Activated T-helper 1 cell treated with anti-CD3 and anti-CD28 coated beads, Interleukin-12 subunit alpha, Interleukin-12 subunit beta, Interleukin-2, Interleukin-4 antibody, amounts not matched to agents 30 ng/mL and 10 ng/mL and 1 ng/mL, durations not matched to agents 14 hours and 24 hours and 36 hours (primary cell): ENCODE data around the gene STK38. TPM values are rescaled to one million over a fixed set of nuclear protein-coding genes. Genes with fewer than 3 reads are reported as not detected.
A peak's percentile ranks its signal among the peaks of the same experiment; 100 is the strongest.

ENCODE experiments used
- DNase-seq: peaks from one replicate; pipeline ENCODE4 v3.0.0; 2021; ENCODE audit warnings: low spot score
- H3K27ac Mint-ChIP-seq: one replicate; pipeline ENCODE4 v1.8.0; 2021; ENCODE audit warnings: mild to moderate bottlenecking, mixed read lengths
- H3K27me3 Mint-ChIP-seq: one replicate; pipeline ENCODE4 v1.8.0; 2022; ENCODE audit warnings: mild to moderate bottlenecking, moderate library complexity, mixed read lengths; ENCODE audit not compliant: insufficient read depth
- H3K36me3 Mint-ChIP-seq: one replicate; pipeline ENCODE4 v1.8.0; 2021; ENCODE audit warnings: low read depth, mixed read lengths
- H3K4me1 Mint-ChIP-seq: one replicate; pipeline ENCODE4 v1.8.0; 2021; ENCODE audit warnings: low read depth, mixed read lengths
- H3K4me3 Mint-ChIP-seq: one replicate; pipeline ENCODE4 v1.8.0; 2021; ENCODE audit warnings: mild to moderate bottlenecking, moderate library complexity, mixed read lengths
- H3K9me3 Mint-ChIP-seq: one replicate; pipeline ENCODE4 v1.8.0; 2021; ENCODE audit warnings: mixed read lengths
- intact Hi-C: fragments of 100-400 bp; cut with micrococcal nuclease; formaldehyde crosslinking; loops from one replicate; pipeline ENCODE4 v1.15.1; 2024
- total RNA-seq: library from RNA; stranded (reverse); gene quantifications from 2 replicates; pipeline ENCODE4 v1.2.3, GENCODE V29; 2022

The STK38 gene
- total RNA-seq, 1 donor from 2014 or later = 23.6 TPM

GRCh38 chr6:36506611-36507010 lies 40.7 kb downstream of the STK38 start:
- H3K4me1 Mint-ChIP-seq = peaks cover 10% of the 10 kb centered on the region
- H3K4me3 Mint-ChIP-seq = no peak overlapping the region
- H3K27me3 Mint-ChIP-seq = no peaks in the 10 kb centered on the region
- H3K9me3 Mint-ChIP-seq = no peaks in the 10 kb centered on the region
- no peak for DNase-seq
- no peak overlapping the region for H3K27ac Mint-ChIP-seq
- peaks cover 41% of the 10 kb centered on the region for H3K36me3 Mint-ChIP-seq
- intact Hi-C loops = no loop called here

- Mint-ChIP-seq H3K4me1 (peaks cover 10% of the 10 kb centered on the region), H3K27me3 (no peaks in the 10 kb centered on the region), H3K36me3 (peaks cover 42% of the 10 kb centered on the region), H3K9me3 (no peaks in the 10 kb centered on the region), H3K27ac (no peak overlapping the region), H3K4me3 (no peak overlapping the region)
- intact Hi-C loops = no loop called here
- no peak for DNase-seq
Measured at GRCh38 chr6:36505744-36506534, 41.3 kb downstream of the STK38 start.

- Mint-ChIP-seq H3K27ac (no peak overlapping the region), H3K36me3 (peaks cover 40% of the 10 kb centered on the region), H3K4me1 (peaks cover 10% of the 10 kb centered on the region), H3K4me3 (no peak overlapping the region), H3K9me3 (no peaks in the 10 kb centered on the region), H3K27me3 (no peaks in the 10 kb centered on the region)
- intact Hi-C loops = no loop called here
- no peak for DNase-seq
Measured at GRCh38 chr6:36504982-36505381, 42.3 kb downstream of the STK38 start.

GRCh38 chr6:36504181-36504580 lies 43.1 kb downstream of the STK38 start:
- Mint-ChIP-seq H3K4me3 (no peak overlapping the region), H3K4me1 (peaks cover 12% of the 10 kb centered on the region), H3K27ac (no peak overlapping the region), H3K9me3 (no peaks in the 10 kb centered on the region), H3K36me3 (peaks cover 42% of the 10 kb centered on the region), H3K27me3 (no peaks in the 10 kb centered on the region)
- intact Hi-C loops = no loop called here
- DNase-seq = no peak

- H3K27me3 Mint-ChIP-seq = no peaks in the 10 kb centered on the region
- H3K4me1 Mint-ChIP-seq = peaks cover 15% of the 10 kb centered on the region
- no peak overlapping the region for H3K4me3 Mint-ChIP-seq
- H3K36me3 Mint-ChIP-seq = peaks cover 47% of the 10 kb centered on the region
- H3K9me3 Mint-ChIP-seq = no peaks in the 10 kb centered on the region
- no peak for DNase-seq
- H3K27ac Mint-ChIP-seq = no peak overlapping the region
- intact Hi-C loops = no loop called here
Measured at GRCh38 chr6:36501686-36502085, 45.6 kb downstream of the STK38 start.

GRCh38 chr6:36499918-36500317 lies 47.4 kb downstream of the STK38 start:
- intact Hi-C loops = no loop called here
- H3K27ac Mint-ChIP-seq = no peak overlapping the region
- no peak for DNase-seq
- no peak overlapping the region for H3K4me3 Mint-ChIP-seq
- H3K9me3 Mint-ChIP-seq = no peaks in the 10 kb centered on the region
- H3K36me3 Mint-ChIP-seq = peaks cover 41% of the 10 kb centered on the region
- H3K4me1 Mint-ChIP-seq = peaks cover 5% of the 10 kb centered on the region
- H3K27me3 Mint-ChIP-seq = no peaks in the 10 kb centered on the region

- Mint-ChIP-seq H3K4me3 (no peak overlapping the region), H3K36me3 (peaks cover 45% of the 10 kb centered on the region), H3K4me1 (peaks cover 11% of the 10 kb centered on the region), H3K27ac (no peak overlapping the region), H3K27me3 (no peaks in the 10 kb centered on the region), H3K9me3 (no peaks in the 10 kb centered on the region)
- DNase-seq = no peak
- intact Hi-C loops = no loop called here
Measured at GRCh38 chr6:36495086-36495485, 52.2 kb downstream of the STK38 start.

GRCh38 chr6:36493859-36494258 lies 53.4 kb downstream of the STK38 start:
- Mint-ChIP-seq H3K27me3 (no peaks in the 10 kb centered on the region), H3K36me3 (peaks cover 46% of the 10 kb centered on the region), H3K27ac (no peak overlapping the region), H3K4me1 (peaks cover 6% of the 10 kb centered on the region), H3K4me3 (no peak overlapping the region), H3K9me3 (no peaks in the 10 kb centered on the region)
- no peak for DNase-seq
- intact Hi-C loops = no loop called here

GRCh38 chr6:36493319-36493718 lies 54.0 kb downstream of the STK38 start:
- Mint-ChIP-seq H3K4me1 (peaks cover 6% of the 10 kb centered on the region), H3K27me3 (no peaks in the 10 kb centered on the region), H3K9me3 (no peaks in the 10 kb centered on the region), H3K27ac (no peak overlapping the region), H3K4me3 (no peak overlapping the region), H3K36me3 (peaks cover 46% of the 10 kb centered on the region)
- DNase-seq = no peak
- intact Hi-C loops = no loop called here

GRCh38 chr6:36492621-36493020 lies 54.7 kb downstream of the STK38 start:
- H3K36me3 Mint-ChIP-seq = peaks cover 46% of the 10 kb centered on the region
- H3K4me3 Mint-ChIP-seq = no peak overlapping the region
- no peaks in the 10 kb centered on the region for H3K9me3 Mint-ChIP-seq
- no peaks in the 10 kb centered on the region for H3K27me3 Mint-ChIP-seq
- no peak for DNase-seq
- intact Hi-C loops = no loop called here
- no peak overlapping the region for H3K27ac Mint-ChIP-seq
- peaks cover 6% of the 10 kb centered on the region for H3K4me1 Mint-ChIP-seq

- H3K4me3 Mint-ChIP-seq = no peak overlapping the region
- H3K27me3 Mint-ChIP-seq = no peaks in the 10 kb centered on the region
- peaks cover 6% of the 10 kb centered on the region for H3K4me1 Mint-ChIP-seq
- peaks cover 41% of the 10 kb centered on the region for H3K36me3 Mint-ChIP-seq
- intact Hi-C loops = no loop called here
- H3K27ac Mint-ChIP-seq = no peak overlapping the region
- no peaks in the 10 kb centered on the region for H3K9me3 Mint-ChIP-seq
- DNase-seq = no peak
Measured at GRCh38 chr6:36492092-36492491, 55.2 kb downstream of the STK38 start.

- intact Hi-C loops = no loop called here
- peaks cover 38% of the 10 kb centered on the region for H3K36me3 Mint-ChIP-seq
- H3K4me1 Mint-ChIP-seq = peaks cover 6% of the 10 kb centered on the region
- no peak for DNase-seq
- no peak overlapping the region for H3K4me3 Mint-ChIP-seq
- H3K27me3 Mint-ChIP-seq = no peaks in the 10 kb centered on the region
- no peaks in the 10 kb centered on the region for H3K9me3 Mint-ChIP-seq
- peak overlapping the region; percentile 3 for H3K27ac Mint-ChIP-seq
Measured at GRCh38 chr6:36491378-36491965, 55.8 kb downstream of the STK38 start.

GRCh38 chr6:36489426-36489825 lies 57.9 kb downstream of the STK38 start:
- no peak overlapping the region for H3K27ac Mint-ChIP-seq
- DNase-seq = no peak
- no peaks in the 10 kb centered on the region for H3K27me3 Mint-ChIP-seq
- H3K9me3 Mint-ChIP-seq = no peaks in the 10 kb centered on the region
- peaks cover 37% of the 10 kb centered on the region for H3K36me3 Mint-ChIP-seq
- intact Hi-C loops = no loop called here
- no peak overlapping the region for H3K4me3 Mint-ChIP-seq
- peaks cover 6% of the 10 kb centered on the region for H3K4me1 Mint-ChIP-seq
